ENCODE data around the gene VAV1. TPM values are rescaled to one million over a fixed set of nuclear protein-coding genes. Genes with fewer than 3 reads are reported as not detected.

Gene VAV1
- total RNA-seq, 3 donors from 2014 or later: 6.6 to 10.2 (median 8.5) TPM

- peaks cover 0 to 7% of the 10 kb centered on the region in 2 donors for H3K9me3 ChIP-seq
- no peaks in the 10 kb centered on the region for H3K36me3 ChIP-seq
- H3K27me3 ChIP-seq: peaks cover 0 to 23% of the 10 kb centered on the region in 2 donors
- H3K4me3 ChIP-seq: no peak overlapping the region
- no peaks in the 10 kb centered on the region for H3K4me1 ChIP-seq
- intact Hi-C loops (cut with DNase I; ENCODE audit: low total_unique reads): no loop called here
- DNase-seq (ENCODE audit: low spot score in 2 of 2): no peak
- H3K27ac ChIP-seq: no peak overlapping the region
- TF ChIP-seq POLR2AphosphoS5 (IDR thresholded peaks at IDR 0.05): no peak
- no peak for TF ChIP-seq POLR2A (IDR thresholded peaks at IDR 0.05)
- TF ChIP-seq CTCF (IDR thresholded peaks at IDR 0.05): no peak
These were observed 104.2 kb downstream of the VAV1 start for GRCh38 chr19:6876748-6877147.

- H3K36me3 ChIP-seq: no peaks in the 10 kb centered on the region
- no peak for DNase-seq (ENCODE audit: low spot score in 2 of 2)
- H3K27ac ChIP-seq: no peak overlapping the region
- H3K9me3 ChIP-seq: peaks cover 0 to 7% of the 10 kb centered on the region in 2 donors
- H3K4me1 ChIP-seq: no peaks in the 10 kb centered on the region
- TF ChIP-seq CTCF (IDR thresholded peaks at IDR 0.05) (no peak), POLR2A (IDR thresholded peaks at IDR 0.05) (no peak), POLR2AphosphoS5 (IDR thresholded peaks at IDR 0.05) (no peak)
- peaks cover 0 to 27% of the 10 kb centered on the region in 2 donors for H3K27me3 ChIP-seq
- H3K4me3 ChIP-seq: no peak overlapping the region
- intact Hi-C loops (cut with DNase I; ENCODE audit: low total_unique reads): no loop called here
These were observed 105.3 kb downstream of the VAV1 start for GRCh38 chr19:6877766-6878165.

- peaks cover 0 to 13% of the 10 kb centered on the region in 2 donors for H3K27me3 ChIP-seq
- H3K9me3 ChIP-seq: peaks cover 0 to 15% of the 10 kb centered on the region in 2 donors
- H3K27ac ChIP-seq: no peak overlapping the region
- no peaks in the 10 kb centered on the region for H3K36me3 ChIP-seq
- DNase-seq (ENCODE audit: low spot score in 2 of 2): no peak
- H3K4me1 ChIP-seq: no peaks in the 10 kb centered on the region
- no peak overlapping the region for H3K4me3 ChIP-seq
- intact Hi-C loops (cut with DNase I; ENCODE audit: low total_unique reads): no loop called here
- TF ChIP-seq CTCF (IDR thresholded peaks at IDR 0.05): no peak
- no peak for TF ChIP-seq POLR2A (IDR thresholded peaks at IDR 0.05)
- TF ChIP-seq POLR2AphosphoS5 (IDR thresholded peaks at IDR 0.05): no peak
These were observed 113.9 kb downstream of the VAV1 start for GRCh38 chr19:6886277-6886897.

- Histone ChIP-seq H3K36me3 (no peaks in the 10 kb centered on the region), H3K27ac (no peak within 1 kb of the TSS), H3K27me3 (peaks cover 0 to 11% of the 10 kb centered on the region in 2 donors), H3K4me3 (no peak within 1 kb of the TSS), H3K4me1 (no peaks in the 10 kb centered on the region), H3K9me3 (peaks cover 0 to 15% of the 10 kb centered on the region in 2 donors)
- no peak for TF ChIP-seq POLR2A (IDR thresholded peaks at IDR 0.05)
- no peak for TF ChIP-seq POLR2AphosphoS5 (IDR thresholded peaks at IDR 0.05)
- no peak for TF ChIP-seq CTCF (IDR thresholded peaks at IDR 0.05)
- intact Hi-C loops (cut with DNase I; ENCODE audit: low total_unique reads): no loop called here
- no peak for DNase-seq (ENCODE audit: low spot score in 2 of 2)
These were observed 114.8 kb downstream of the VAV1 start, which contains the start of gene ADGRE1 for GRCh38 chr19:6887316-6887715. Gene ADGRE1, plus strand, starts transcription at chr19:6887579. Its CDS starts 30 bp downstream, at chr19:6887609.

GRCh38 chr19:6888967-6889366 lies 116.5 kb downstream of the VAV1 start:
- peaks cover 0 to 10% of the 10 kb centered on the region in 2 donors for H3K27me3 ChIP-seq
- no peak overlapping the region for H3K27ac ChIP-seq
- peaks cover 0 to 15% of the 10 kb centered on the region in 2 donors for H3K9me3 ChIP-seq
- no peak overlapping the region for H3K4me3 ChIP-seq
- no peak for TF ChIP-seq CTCF (IDR thresholded peaks at IDR 0.05)
- no peak for TF ChIP-seq POLR2AphosphoS5 (IDR thresholded peaks at IDR 0.05)
- TF ChIP-seq POLR2A (IDR thresholded peaks at IDR 0.05): no peak
- no peak for DNase-seq (ENCODE audit: low spot score in 2 of 2)
- H3K36me3 ChIP-seq: no peaks in the 10 kb centered on the region
- intact Hi-C loops (cut with DNase I; ENCODE audit: low total_unique reads): no loop called here
- H3K4me1 ChIP-seq: no peaks in the 10 kb centered on the region
